Breast epithelium (tissue), 3 donors: ENCODE data around the gene ERGIC3.

Experiments used
- POLR2A ChIP-seq: fragments of 450-650 bp; IDR thresholded peaks from one replicate; pipeline ENCODE4 v1.6.1; 2016; ENCODE audit warnings: antibody characterized with exemption, mild to moderate bottlenecking, moderate library complexity
- POLR2AphosphoS5 ChIP-seq, 3 donors: sonication (generic); formaldehyde crosslinking; IDR thresholded peaks; one replicate each; pipeline ENCODE4 v1.6.1; 2017; ENCODE audit warnings: antibody characterized with exemption in 3 of 3
- TF ChIP-seq, protein P1 (sequence below), 3 donors: fragments of 450-650 bp; IDR thresholded peaks; one replicate each; pipeline ENCODE4 v1.5.1; 2016 to 2017; ENCODE audit warnings: antibody characterized with exemption in 3 of 3, mild to moderate bottlenecking in 3 of 3, moderate library complexity in 3 of 3

DNA sequence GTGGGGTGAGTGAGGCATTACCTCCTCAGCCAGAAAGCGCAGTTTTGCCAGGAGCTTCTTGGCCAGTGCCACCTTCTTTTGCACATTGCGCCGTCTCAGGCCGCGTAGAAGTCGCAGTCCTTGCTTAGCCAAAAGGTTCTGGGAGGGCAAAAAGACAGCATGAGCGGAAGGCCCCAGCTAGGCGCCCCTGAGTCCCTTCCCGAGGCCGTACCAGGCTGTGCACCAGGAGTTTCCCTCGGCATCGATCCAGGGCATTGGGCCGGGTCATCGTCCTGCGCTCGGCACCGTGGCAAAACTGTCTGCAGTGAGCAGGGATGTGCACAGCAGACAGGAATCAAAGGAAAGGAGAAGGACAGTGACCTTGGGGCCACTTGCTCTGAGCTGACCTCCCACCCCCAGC lies 53.6 kb downstream of the ERGIC3 start:
- TF ChIP-seq, protein P1, sequence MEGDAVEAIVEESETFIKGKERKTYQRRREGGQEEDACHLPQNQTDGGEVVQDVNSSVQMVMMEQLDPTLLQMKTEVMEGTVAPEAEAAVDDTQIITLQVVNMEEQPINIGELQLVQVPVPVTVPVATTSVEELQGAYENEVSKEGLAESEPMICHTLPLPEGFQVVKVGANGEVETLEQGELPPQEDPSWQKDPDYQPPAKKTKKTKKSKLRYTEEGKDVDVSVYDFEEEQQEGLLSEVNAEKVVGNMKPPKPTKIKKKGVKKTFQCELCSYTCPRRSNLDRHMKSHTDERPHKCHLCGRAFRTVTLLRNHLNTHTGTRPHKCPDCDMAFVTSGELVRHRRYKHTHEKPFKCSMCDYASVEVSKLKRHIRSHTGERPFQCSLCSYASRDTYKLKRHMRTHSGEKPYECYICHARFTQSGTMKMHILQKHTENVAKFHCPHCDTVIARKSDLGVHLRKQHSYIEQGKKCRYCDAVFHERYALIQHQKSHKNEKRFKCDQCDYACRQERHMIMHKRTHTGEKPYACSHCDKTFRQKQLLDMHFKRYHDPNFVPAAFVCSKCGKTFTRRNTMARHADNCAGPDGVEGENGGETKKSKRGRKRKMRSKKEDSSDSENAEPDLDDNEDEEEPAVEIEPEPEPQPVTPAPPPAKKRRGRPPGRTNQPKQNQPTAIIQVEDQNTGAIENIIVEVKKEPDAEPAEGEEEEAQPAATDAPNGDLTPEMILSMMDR (IDR thresholded peaks at IDR 0.05): no peak
- TF ChIP-seq POLR2AphosphoS5 (IDR thresholded peaks at IDR 0.05) (no peak), POLR2A (no peak)
